WI38 (cell line): Measurements from ENCODE around the gene ARL6IP5.

Experiments used
- H3K4me3 ChIP-seq: 2 replicates; pipeline ENCODE4 v1.5.1; 2011; ENCODE audit warnings: low read depth, mild to moderate bottlenecking, control low read depth, low read length
- CTCF ChIP-seq: IDR thresholded peaks from 2 replicates; pipeline ENCODE4 v1.5.1; 2012; ENCODE audit warnings: low read depth, mild to moderate bottlenecking, control low read depth, low read length

ARL6IP5 gene

DNA sequence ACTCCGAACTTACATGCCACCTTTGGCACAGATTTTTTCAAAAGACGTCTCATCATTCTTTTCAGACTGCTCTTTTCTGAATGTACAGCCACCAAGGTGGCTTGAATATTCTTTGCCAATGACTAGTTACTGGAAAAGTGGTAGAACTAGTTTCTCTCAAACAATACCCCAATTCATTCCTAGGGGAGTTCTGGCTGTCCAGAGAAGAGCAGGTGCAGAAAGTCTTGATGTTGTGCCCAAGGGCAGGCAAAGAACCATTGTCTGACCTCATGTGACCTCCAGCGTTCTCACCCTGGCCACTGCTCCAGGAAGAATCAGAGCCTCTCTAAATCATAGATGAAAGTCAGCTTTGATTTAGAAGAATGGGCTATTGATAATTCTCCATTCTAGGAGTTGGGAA lies 32.2 kb downstream of the ARL6IP5 start:
- H3K4me3 ChIP-seq = no peak overlapping the region
- no peak for TF ChIP-seq CTCF

GRCh38 chr3:69118555-69118954 lies 33.8 kb downstream of the ARL6IP5 start:
- no peak for TF ChIP-seq CTCF
- H3K4me3 ChIP-seq = no peak overlapping the region

DNA sequence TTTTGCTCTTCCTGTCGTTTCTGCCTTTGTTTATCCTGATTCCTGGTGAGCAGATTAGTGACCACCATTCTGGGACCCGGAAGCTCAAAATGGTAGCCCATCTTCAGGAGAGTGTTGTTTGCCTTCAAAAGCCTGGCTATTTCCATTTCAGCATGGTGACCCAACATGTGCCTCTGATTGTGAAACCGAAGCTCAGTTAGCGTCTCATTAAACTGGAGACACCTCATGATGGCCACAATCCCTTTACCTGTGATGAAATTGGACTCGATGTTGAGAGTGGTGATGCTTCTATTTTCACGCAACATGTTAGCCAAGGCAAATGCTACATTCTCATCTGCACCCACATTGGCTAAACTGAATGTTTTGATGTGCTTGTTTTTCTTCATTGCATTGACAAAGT lies 34.4 kb downstream of the ARL6IP5 start:
- no peak for TF ChIP-seq CTCF
- no peak overlapping the region for H3K4me3 ChIP-seq

DNA sequence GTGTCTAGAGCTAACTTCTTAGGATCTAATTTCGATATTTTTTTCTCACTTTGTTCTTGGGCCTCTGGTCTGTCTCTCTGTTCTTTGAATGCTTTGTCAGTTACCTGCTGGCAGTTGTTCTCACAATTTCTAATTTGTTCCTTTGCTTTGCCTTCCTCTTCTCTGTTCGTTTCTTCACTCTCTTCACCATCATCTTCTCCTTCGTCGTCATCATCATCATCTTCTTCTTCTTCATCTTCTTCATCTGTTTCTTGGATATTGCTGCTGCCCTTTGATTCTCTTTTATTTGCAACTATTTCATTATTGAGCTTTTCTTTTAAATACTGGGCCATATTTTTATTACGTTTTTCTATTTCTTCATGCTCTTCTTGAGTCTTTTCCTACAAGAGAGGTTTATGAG lies 34.9 kb downstream of the ARL6IP5 start:
- no peak for TF ChIP-seq CTCF
- H3K4me3 ChIP-seq = no peak overlapping the region

- no peak overlapping the region for H3K4me3 ChIP-seq
- peak; percentile 91 for TF ChIP-seq CTCF
Measured at GRCh38 chr3:69120879-69121464, 36.2 kb downstream of the ARL6IP5 start.

DNA sequence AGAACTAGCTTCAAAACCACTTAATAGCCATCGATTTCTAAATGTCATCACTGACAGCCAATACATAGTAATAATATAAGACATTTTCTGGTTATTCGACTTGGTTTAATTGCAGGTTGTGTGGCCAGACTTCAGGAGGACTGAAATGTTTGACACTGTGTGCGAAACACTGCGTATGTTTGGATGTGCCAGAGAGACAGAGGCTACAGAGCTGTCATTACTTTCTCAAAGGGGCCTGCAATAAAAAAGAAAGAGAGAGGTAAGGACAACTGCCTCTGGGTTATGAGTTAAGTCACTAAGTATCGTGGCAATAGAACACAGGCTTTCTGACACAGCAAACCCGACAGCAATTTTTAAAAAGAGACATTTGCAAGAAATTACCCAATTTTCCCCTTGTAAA lies 36.8 kb downstream of the ARL6IP5 start:
- no peak overlapping the region for H3K4me3 ChIP-seq

GRCh38 chr3:69121950-69122349 lies 37.2 kb downstream of the ARL6IP5 start:
- no peak overlapping the region for H3K4me3 ChIP-seq
- TF ChIP-seq CTCF = no peak

More for the DNA sequence above, 36.8 kb downstream of the ARL6IP5 start:
- no peak for TF ChIP-seq CTCF
